ENCODE data around the gene ATP5PO. TPM values are rescaled to one million over a fixed set of nuclear protein-coding genes. Genes with fewer than 3 reads are reported as not detected.
"Not testable (repeated sequence)": the region's sequence is repeated elsewhere in the genome, so short reads cannot be mapped to it uniquely, and the experiment has no call there.

Gene ATP5PO
- total RNA-seq, 1 donor from 2014 or later, result 556 TPM

- intact Hi-C loops (cut with DNase I), result no loop called here
- no peak for DNase-seq (ENCODE audit: low spot score)
These were observed 26.8 kb upstream of the ATP5PO start for GRCh38 chr21:33942426-33942825.

- DNase-seq (ENCODE audit: low spot score), result no peak
- intact Hi-C loops (cut with DNase I), result no loop called here
These were observed 25.3 kb upstream of the ATP5PO start for GRCh38 chr21:33940881-33941245.

GRCh38 chr21:33940164-33940880, 24.7 kb upstream of the ATP5PO start:
- DNase-seq (ENCODE audit: low spot score), result no peak
- intact Hi-C loops (cut with DNase I), result no loop called here

GRCh38 chr21:33939226-33939625, 23.6 kb upstream of the ATP5PO start:
- intact Hi-C loops (cut with DNase I), result no loop called here

GRCh38 chr21:33938381-33938780, 22.8 kb upstream of the ATP5PO start:
- no peak for DNase-seq (ENCODE audit: low spot score)
- intact Hi-C loops (cut with DNase I), result no loop called here

More at GRCh38 chr21:33939226-33939625, 23.6 kb upstream of the ATP5PO start:
- DNase-seq (ENCODE audit: low spot score), result no peak

GRCh38 chr21:33937931-33938339, 22.3 kb upstream of the ATP5PO start:
- DNase-seq (ENCODE audit: low spot score), result no peak
- intact Hi-C loops (cut with DNase I), result no loop called here

GRCh38 chr21:33937146-33937545, 21.5 kb upstream of the ATP5PO start:
- DNase-seq (ENCODE audit: low spot score), result no peak
- intact Hi-C loops (cut with DNase I), result no loop called here

- DNase-seq (ENCODE audit: low spot score), result no peak
- intact Hi-C loops (cut with DNase I), result no loop called here
These were observed 20.9 kb upstream of the ATP5PO start for GRCh38 chr21:33936301-33937038.

GRCh38 chr21:33932731-33933130, 17.1 kb upstream of the ATP5PO start:
- intact Hi-C loops (cut with DNase I), result no loop called here
- no peak for DNase-seq (ENCODE audit: low spot score)

- DNase-seq (ENCODE audit: low spot score), result no peak
- intact Hi-C loops (cut with DNase I), result no loop called here
These were observed 16.3 kb upstream of the ATP5PO start for GRCh38 chr21:33931799-33932390.

GRCh38 chr21:33931052-33931798, 15.6 kb upstream of the ATP5PO start:
- DNase-seq (ENCODE audit: low spot score); intact Hi-C loops (cut with DNase I): not testable (repeated sequence)

- DNase-seq (ENCODE audit: low spot score); intact Hi-C loops (cut with DNase I): not testable (repeated sequence)
These were observed 10.6 kb upstream of the ATP5PO start for GRCh38 chr21:33926248-33926647.

GRCh38 chr21:33924766-33925100, 9.1 kb upstream of the ATP5PO start:
- DNase-seq (ENCODE audit: low spot score), result no peak
- intact Hi-C loops (cut with DNase I), result loop anchor here (5.0 kb wide), 2 partner anchors 148 to 278 kb away; partner anchors contain the start of genes MRPS6 and SLC5A3

GRCh38 chr21:33924079-33924765, 8.6 kb upstream of the ATP5PO start:
- peak; percentile 93 for DNase-seq (ENCODE audit: low spot score)
- intact Hi-C loops (cut with DNase I), result loop anchor here (5.0 kb wide), 2 partner anchors 148 to 278 kb away; partner anchors contain the start of genes MRPS6 and SLC5A3

GRCh38 chr21:33917421-33917820, 1.8 kb upstream of the ATP5PO start:
- intact Hi-C loops (cut with DNase I), result no loop called here
- DNase-seq (ENCODE audit: low spot score), result no peak

- DNase-seq (ENCODE audit: low spot score), result no peak
- intact Hi-C loops (cut with DNase I), result no loop called here
These were observed 580 bp upstream of the ATP5PO start for GRCh38 chr21:33916200-33916567.

- intact Hi-C loops (cut with DNase I), result no loop called here
- no peak for DNase-seq (ENCODE audit: low spot score)
These were observed 1.4 kb downstream of the ATP5PO start for GRCh38 chr21:33914188-33914587.

GRCh38 chr21:33909756-33910155, 5.8 kb downstream of the ATP5PO start:
- DNase-seq (ENCODE audit: low spot score), result no peak
- intact Hi-C loops (cut with DNase I), result no loop called here

- intact Hi-C loops (cut with DNase I), result no loop called here
- DNase-seq (ENCODE audit: low spot score), result no peak
These were observed 6.8 kb downstream of the ATP5PO start for GRCh38 chr21:33908760-33909159.

- intact Hi-C loops (cut with DNase I), result no loop called here
- DNase-seq (ENCODE audit: low spot score), result no peak
These were observed 11.6 kb downstream of the ATP5PO start for GRCh38 chr21:33904041-33904440.

All from cardiac septum (tissue), 1 donor.